NOMO-1 (cell line): ENCODE results near the gene SUSD4.
A peak's percentile ranks its signal among the peaks of the same experiment; 100 is the strongest.

Experiments
- DNase-seq, 2 experiments: peaks; one replicate each; lab custom pipeline; 2025; ENCODE audit not compliant: unreplicated experiment in 2 of 2; lab: John Stamatoyannopoulos, UW

SUSD4 gene

DNA sequence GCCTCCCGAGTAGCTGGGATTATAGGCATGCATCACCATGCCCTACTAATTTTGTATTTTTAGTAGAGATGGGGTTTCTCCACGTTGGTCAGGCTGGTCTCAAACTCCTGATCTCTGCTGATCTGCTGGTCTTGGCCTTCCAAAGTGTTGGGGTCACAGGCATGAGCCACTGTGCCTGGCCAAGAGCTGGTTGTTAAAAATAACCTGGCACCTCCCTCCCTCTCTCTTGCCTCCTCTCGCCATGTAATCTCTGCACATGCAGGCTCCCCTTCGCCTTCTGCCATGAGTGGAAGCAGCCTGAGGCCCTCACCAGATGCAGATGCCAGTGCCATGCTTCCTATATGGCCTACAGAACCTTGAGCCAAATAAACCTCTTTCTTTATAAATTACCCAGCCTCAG lies 146.2 kb downstream of the SUSD4 start:
- DNase-seq: no peak

DNA sequence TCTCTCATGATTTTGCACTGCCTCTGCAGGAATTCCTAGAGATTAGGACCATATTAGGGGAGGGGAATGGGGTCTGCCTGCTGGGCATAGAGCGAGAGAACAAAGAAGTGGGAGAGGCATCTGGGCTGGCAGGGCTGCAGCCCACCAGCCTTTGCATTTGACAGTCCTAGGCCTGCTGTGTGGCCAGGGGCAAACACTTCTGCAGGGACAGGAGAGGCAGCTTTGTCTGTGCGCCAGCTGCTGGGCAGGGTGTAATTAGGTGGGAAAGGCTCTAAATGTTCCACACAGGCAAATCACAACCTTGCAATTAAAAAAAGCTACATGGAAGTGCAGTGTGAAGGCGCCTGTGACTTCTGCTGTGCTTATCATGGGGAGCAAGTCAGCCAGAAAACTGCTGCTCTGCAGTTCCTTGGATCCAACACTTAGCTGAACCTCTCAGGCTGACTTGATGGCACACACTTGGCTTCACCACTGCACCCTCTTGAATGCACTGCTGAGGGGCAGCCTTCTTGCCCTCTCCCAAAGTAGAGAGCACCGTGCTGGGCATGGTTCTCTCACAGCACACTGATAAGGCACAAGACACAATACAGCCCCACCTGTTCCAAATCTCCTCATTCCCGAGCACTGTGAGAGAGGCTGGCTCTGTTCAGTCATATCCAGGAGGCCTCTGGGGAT lies 147.3 kb downstream of the SUSD4 start:
- no peak for DNase-seq

DNA sequence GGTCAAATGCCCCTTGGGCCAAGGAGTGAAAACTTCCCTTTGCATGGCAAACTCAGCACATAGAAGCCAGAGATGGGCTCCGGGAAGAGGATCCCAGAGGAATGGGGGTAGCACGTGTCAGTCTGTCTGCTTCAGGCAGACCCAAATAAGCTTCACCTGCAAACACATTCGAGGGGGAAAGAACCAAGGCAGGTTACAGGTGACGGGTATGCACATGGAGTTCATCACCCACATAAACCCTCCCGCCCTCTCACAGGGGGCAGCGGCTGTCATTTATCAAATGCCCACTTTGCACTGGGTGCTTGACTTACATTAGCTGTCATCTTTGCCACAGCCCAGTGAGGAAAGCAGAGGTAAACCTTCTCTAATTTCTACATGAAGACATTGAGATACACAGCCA lies 147.9 kb downstream of the SUSD4 start:
- DNase-seq: no peak

DNA sequence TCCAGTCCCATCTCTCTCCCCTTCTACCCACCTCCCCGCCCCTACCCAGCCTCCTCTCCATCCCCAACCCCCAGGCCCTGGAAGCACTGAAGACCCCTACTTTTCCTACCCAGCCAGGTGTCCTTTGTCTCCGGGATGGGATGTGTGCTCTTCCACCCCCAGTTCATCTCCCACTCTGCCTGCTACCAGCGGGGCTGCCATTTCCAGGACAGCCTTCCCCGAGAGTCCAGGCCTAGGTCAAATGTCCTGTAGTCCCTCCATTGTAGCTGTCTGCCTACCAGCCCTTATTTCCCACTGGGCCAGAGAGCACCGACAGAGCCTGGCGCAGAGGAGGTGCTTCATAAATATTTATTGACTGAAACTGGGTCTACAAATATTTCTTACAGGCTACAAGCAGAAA lies 148.9 kb downstream of the SUSD4 start:
- DNase-seq: no peak

DNA sequence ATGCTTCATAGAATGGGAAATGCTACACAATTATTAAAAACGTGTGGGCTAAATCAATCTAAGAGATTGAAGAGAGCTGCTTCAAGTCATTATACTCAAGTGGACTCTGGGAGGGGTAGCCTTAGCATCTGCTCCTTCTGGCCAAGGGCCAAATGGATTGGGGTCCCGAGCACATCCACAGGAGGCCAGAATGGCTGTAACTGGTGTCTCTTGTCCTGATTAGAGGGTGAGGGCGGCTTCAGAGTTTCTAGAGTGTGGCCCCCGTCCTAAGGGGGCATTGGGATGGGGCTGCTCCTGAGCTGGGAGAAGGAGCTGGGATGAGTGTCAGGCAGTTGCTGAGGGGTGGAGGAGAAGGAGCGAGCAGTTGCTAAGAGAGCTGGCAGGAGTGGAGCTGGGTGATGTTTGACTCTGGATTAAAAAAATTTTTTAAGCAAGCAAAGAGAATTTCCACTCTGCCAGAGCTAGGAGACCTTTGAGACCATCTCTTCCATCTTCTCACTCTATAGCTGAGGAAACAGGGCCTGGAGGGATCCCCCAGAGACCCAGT lies 149.6 kb downstream of the SUSD4 start:
- no peak for DNase-seq

DNA sequence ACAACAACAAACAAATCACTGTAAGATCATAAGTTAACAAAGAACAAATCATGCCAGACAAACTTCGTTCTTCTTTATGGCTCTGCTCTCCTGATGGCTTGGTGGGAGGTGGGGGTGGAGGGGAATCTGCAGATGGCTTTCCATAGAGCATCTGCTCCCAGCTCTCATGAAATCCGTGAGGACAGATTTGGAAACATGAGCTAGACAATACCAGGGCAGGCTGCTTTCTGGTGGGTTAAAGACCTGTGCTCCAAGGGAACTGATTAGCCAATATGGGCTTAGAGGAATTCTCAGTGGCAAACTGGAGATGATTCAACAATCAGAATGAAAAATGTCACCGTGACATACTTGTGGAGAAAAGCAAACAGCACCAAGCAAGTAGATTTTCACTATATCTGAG lies 151.5 kb downstream of the SUSD4 start:
- DNase-seq: no peak

DNA sequence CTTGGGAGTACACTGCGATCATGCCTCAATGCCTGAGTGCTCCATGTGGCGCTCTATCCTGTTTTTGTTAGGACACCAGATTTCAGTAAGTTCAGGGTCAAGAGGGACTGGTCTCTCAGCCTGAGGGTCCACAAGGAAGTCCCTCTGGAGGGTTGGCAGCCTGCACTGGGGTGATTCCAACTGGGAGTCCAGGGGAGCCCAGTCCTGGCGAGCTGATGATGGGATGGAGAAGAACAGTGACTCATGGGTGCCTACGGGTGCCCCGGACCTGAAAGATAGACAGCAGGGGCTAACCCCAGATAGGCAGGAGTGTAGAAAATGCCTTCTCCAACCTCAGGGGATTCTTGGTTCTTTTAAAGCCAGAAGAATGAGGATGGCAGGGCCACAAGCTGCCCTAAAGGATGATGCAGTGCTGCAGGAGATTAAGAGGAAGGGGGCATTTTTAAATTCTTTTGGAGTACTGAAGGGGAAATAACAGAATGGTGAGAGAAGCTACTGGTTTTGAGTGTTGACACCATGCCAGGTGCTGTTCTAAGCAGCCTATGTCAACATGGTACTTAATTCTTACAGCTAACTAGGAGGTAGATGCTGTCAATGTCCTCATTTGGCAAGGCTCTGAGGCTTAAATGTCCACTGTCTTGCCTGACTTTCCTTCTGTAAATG lies 152.5 kb downstream of the SUSD4 start:
- DNase-seq: no peak

DNA sequence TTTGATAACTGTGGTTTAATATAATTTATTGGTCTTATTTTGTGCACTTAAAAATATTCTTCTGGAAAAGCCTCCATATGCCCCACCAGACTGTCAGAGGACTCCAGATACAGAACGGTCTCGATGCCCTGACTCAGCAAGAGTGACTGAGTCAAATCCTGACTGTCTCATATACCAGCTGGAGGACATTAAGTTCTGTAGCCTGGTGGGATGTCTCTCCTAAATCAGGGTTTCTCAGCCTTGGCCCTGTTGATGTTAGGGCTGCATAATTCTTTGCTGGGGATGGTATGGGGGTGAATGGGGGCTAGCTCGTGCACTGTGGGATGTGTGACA lies 153.2 kb downstream of the SUSD4 start:
- DNase-seq: no peak

DNA sequence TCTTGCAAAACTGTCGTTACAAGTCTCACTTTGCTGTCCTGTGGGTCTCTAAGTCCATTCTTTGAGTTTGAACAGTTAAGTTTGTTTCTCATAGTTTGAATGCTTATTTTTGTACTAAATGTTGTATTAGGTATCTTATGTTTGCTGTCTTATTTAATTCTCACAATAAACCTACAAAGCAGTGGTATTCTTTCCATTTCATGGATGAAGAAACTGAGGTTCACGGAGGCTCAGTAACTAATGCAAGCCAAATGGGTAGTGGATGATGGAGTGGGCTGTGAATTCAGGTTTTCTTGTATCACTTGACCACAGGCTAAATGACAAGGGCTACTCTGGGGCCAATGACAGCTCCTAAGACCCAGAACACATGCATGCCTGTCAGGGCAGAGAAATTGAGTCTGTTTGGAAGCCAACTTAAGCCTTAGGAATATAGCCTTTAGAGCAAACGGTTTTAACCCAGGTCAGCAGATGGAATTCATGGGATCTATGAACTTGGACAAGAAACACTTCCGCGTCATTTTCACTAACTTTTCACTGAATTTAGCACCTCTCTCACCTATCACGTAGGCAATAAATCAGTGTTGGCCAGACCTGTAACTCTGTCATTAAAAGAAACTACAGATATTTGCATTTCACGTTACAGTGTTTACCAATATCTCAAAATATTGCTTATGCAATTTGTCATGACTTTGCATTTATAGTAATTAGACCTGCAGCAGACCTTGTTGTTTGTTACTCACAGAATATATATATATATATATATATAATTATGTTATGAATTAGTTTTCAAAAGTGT lies 153.8 kb downstream of the SUSD4 start:
- no peak for DNase-seq

DNA sequence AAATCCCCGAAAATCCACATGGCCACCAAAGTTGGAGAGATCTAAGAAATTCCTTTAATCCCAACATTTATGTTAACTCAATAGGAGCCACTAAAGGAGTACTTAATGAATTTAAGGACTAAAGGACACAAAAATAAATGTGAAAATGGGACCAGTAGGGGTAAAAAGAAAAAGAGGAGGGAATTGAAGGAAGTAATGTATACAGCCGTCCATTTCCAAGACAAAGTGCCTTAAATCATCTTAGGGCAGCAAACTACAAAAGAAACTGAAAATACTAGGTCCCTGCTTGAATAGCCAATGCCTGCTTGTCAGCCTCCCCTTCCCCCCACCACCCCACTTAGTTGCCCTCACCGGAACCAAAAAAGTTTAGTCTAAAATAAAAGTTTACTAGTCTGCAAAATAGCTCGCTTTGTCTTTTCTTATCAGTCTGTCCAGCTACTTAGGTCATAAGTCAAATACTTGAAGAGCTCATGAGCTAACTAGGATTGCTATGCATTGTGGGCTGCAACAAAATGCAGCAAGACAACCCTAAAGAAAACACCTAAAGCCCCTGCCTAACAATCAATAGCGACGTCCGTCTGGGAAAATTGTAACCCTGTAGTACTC lies 154.6 kb downstream of the SUSD4 start:
- no peak for DNase-seq

DNA sequence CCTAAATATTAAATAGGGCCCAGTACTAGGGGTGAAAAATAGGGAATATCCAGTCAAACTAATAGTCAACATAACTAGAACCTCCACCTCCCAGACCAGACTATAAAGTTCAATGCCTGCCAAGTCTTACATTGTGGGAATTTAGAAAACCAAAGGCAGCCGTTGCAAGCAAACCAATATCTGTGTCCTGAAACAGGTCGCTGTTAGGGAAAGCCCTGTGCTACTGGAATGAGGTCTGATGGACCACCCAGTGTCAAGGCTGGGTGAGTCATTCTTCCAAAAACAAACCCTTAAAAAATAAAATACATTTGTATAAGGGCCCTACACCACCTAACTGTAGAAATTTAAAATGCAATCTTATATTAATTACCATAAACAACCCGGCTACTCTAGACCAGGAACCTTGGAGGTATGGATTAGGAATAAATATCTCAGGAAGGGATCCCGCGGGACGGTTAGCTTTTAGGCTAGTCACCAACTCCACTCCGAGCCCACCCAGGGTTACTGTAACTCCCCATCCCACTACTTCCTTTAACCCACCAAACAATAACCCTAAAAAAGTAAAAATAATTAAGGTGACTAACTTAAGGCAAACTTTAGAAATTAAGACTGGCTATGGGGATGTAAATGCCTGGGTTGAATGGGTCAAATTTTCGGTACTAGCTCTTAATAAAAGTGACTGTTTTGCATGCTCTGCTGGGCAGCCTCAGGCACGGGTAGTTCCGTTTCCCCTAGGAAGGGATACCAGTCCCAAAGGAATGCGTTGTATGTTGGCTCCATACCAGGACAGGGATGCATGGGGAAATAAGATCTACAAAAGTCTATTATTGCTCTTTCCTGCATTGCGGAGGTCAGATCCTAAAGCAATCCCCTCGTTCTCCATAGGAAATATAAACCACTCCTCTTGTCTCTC lies 155.6 kb downstream of the SUSD4 start:
- no peak for DNase-seq

DNA sequence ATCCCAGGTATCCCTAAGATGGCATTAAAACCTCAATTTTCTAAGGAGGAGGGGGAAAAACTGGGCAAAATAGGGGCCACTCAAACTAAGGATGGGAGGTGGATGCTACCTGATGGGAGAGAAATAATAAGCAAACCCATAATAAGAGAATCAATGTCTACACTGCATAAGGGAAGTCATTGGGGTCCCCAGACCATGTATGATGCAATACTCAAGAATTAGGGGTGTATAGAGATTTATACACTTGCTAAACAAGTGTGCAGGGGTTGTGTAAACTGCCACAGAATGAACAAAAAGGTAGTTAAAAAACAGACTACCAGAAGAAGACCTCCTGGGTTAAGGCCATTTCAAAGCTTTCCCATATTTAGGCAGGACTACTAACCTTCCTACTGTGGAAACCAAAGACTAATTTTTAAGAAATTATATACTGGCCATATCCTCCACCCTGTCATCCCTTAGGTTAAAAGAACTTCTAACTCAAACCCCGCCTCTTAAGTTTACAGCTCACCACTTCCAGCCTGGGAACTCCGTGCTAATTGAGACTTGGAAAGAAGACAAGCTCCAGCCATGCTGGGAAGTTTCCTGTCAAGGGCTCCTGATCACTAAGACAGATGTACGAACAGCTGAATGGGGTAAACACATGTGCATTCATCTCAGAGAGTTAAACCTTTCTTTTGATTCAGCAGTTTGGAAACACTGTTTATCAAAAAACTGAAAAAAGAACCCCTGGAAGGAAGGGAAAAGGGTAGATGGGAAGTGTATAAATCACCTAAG lies 156.5 kb downstream of the SUSD4 start:
- DNase-seq: no peak

DNA sequence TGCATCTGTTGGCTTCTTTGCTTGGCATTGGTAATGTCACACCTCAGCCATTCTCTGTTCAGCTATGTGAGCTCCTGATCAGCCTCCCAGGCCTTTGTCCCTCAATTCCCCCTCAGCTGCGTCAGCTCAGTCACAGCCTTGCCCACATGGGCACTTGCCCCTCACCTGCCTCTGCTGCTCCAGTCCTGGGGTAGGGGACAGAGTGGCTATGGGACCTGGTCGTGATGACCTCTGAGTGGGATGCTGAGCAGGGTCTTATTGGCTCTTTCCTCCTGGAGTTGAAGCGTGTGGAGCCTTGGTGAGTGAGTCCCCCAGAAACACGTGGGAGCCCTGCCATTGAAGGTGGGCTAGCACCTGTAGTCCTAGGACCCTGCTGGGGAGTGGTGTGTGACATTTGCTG lies 159.6 kb downstream of the SUSD4 start:
- DNase-seq: no peak

DNA sequence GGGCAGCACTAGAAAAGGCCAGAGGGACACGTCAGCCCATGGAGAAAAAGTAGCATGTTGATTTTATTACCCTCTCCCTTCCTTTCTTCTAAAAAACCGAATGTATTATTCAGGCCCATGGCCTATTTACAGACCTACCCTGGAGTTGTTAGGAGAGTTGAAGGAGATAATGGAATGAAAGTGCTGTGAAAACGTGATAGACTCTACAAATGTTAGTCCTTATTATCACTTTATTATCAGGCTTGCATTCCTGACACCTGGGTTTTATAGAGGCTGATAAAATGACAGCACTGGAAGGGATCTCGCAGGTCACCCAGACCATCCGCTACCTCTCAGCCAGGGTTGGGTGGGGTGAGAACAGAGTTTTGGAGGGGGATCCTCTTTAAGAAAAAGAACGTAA lies 160.3 kb downstream of the SUSD4 start:
- DNase-seq: no peak

DNA sequence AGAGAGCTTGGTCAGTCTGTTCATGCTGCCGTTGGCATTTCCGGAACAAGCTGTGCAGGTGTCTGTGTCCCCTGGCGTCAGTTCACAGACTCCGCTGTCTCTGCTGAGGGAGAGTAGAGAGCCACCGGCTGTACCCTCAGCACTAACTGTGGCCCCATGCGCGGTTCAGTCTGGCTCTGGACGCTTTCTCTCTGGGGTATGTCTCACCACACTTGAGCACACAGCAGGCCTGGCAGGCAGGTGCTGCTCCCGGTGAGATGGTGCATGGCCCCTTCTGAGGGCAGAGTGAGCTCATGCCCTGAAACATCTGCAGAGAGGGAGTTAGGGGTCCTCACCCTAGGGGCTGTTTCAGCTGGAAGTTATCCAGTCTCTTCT lies 161.0 kb downstream of the SUSD4 start:
- no peak for DNase-seq

DNA sequence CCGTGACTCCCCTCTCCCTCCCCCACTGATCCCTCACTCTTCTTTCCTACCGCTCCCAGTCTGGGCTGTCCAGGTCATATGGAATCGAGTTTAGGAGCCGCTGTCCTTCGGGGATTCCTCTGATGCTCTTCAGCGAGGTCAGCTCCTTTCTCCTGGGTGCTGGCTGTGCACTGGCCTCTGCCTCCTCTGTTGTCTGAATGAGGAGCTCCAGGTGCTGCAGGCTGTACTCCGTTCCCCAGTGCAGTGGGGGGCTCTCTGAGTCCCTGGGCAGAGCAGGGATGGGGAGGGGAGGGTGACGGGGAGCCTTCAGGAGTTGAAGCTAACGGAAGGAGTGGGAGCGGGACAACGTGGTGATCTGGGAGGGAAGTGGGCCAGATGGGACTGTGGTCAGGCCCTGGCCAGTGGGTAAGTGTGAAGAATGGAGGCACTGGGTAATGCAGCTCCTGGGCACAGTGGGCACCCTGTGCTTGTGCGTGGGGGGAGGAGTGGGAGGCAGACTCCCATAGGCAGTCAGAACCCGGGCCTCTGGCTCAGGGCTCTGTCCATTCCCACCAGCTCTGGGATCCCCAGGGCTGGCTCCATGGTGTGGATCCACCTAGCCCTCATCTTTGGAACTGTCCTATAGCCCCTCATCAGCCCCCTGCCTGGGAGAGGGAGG lies 161.5 kb downstream of the SUSD4 start:
- no peak for DNase-seq

DNA sequence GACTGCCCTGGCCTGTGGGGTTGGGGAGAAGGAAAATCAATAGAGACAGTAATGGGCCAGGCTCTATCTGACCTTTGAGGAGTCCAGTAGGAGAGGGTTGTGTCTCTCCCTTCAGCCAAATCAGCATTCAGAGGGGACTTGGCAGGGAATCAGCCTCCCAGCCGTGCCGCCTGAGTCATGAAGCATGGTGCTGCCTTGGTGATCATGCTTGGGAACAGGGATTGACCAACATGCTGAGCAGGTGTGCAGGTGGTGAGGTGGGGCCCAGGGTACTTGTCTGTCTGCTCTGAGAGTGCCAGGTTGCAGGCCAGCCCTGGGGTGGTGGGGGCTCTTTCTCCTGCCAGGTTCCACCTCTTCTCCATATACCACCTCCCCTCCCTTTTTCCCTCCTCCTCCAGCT lies 162.0 kb downstream of the SUSD4 start:
- DNase-seq: no peak

DNA sequence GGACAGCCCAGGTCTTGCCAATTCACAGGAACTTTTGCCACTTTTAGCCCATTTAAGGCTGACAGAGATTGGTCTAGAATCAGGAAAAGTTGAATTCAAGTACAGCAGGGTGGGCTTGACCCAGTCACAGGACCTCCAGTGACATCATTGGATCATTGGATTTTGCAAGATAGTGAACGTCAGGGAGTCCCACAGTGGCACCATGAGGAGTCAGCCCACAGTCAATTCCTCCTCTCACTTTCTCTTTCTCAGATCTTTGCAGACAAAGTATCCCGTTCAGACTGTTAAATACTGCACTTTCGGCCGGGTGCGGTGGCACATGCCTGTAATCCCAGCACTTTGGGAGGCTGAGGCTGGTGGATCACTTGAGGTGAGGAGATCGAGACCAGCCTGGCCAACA lies 163.1 kb downstream of the SUSD4 start:
- DNase-seq: no peak

DNA sequence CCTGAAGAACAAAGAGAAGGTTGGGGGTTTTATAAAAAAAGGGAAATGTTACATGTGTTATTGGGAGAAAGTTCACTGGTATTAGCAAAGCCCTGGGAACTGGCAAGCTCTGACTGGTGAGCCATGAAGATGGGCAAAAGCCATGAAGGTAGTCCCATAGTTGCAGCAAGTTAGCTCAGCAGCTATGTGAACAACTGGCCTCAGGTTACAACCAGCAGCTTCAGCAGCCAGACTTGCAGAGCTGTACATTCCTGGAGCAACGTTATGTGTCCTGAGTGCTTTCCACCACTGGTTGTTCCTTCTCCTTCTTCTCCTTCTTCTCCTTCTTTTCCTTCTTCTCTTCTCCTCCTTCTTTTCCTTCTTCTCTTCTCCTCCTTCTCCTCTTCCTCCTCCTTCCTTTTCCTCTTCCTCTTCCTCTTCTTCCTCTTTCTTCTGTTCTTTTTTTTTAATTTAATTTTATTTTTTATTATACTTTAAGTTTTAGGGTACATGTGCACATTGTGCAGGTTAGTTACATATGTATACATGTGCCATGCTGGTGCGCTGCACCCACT lies 164.8 kb downstream of the SUSD4 start:
- DNase-seq: peak in 1 of 2 experiments; percentile 29
